Measurements from ENCODE around the gene COL9A2. TPM values are rescaled to one million over a fixed set of nuclear protein-coding genes. Genes with fewer than 3 reads are reported as not detected.
A peak's percentile ranks its signal among the peaks of the same experiment; 100 is the strongest.

COL9A2 gene
- total and polyA plus RNA-seq, 9 donors = 1.0 to 4.8 (median 1.8) TPM

DNA sequence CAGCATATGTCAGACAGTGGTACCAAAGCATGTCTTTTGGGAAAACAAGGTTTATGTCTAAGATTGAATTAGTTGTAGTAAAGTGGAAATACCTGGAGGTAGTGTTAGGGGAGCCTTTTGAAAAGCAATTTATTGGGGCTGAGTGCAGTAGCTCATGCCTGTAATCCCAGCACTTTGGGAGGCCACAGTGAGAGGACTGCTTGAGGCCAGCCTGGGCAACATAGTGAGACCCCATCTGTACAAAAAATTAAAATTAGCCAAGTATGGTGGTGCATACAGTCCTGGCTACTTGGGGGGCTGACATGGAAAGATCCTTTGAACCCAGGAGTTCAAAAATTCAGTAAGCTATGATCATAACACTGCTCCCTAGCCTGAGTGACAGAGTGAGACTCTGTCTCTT is 51.8 kb downstream of the COL9A2 start:
- Histone ChIP-seq H3K27me3 (ENCODE audit: control insufficient read depth, insufficient read depth, low read length) (no peaks in the 10 kb centered on the region), H3K36me3 (ENCODE audit: control insufficient read depth, insufficient read depth, low read length) (peaks cover 26% of the 10 kb centered on the region), H3K9me3 (replicated peaks; ENCODE audit: control insufficient read depth, low read depth, low read length) (no peaks in the 10 kb centered on the region), H3K27ac (ENCODE audit: low read length) (no peak overlapping the region), H3K4me3 (ENCODE audit: low read length) (no peak overlapping the region), H3K4me1 (ENCODE audit: control insufficient read depth, insufficient read depth, low read length) (no peaks in the 10 kb centered on the region)
- no peak for DNase-seq

DNA sequence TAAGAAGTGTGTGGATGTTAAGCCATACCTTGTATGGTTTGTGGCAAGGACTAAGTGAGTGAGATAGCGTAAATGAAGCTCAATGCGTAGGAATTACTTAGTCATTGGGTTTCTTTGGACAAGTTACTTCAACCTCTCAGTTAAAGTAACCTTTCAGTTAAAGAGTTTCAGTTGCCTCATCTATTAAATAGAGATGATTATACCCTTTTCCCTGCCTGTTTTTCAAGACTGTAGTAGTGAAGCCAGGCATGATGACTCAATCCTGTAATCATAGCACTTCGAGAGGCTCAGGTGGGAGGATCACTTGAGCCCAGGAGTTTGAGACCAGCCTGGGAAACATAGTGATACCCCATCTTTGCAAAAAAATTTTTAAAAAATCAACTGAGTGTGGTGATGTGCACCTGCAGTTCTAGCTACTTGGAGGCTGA is 52.7 kb downstream of the COL9A2 start:
- H3K4me1 ChIP-seq (ENCODE audit: control insufficient read depth, insufficient read depth, low read length) = no peaks in the 10 kb centered on the region
- no peaks in the 10 kb centered on the region for H3K27me3 ChIP-seq (ENCODE audit: control insufficient read depth, insufficient read depth, low read length)
- H3K36me3 ChIP-seq (ENCODE audit: control insufficient read depth, insufficient read depth, low read length) = peaks cover 29% of the 10 kb centered on the region
- DNase-seq = no peak
- H3K4me3 ChIP-seq (ENCODE audit: low read length) = no peak overlapping the region
- no peak overlapping the region for H3K27ac ChIP-seq (ENCODE audit: low read length)
- 83% methylated on average over 1 of the region's 3 CpGs for WGBS (ENCODE audit: insufficient coverage)
- H3K9me3 ChIP-seq (replicated peaks; ENCODE audit: control insufficient read depth, low read depth, low read length) = no peaks in the 10 kb centered on the region

GRCh38 chr1:40258445-40258769 is 58.7 kb downstream of the COL9A2 start:
- 2% methylated on average over 9 of the region's 10 CpGs for WGBS (ENCODE audit: insufficient coverage)
- Histone ChIP-seq H3K9me3 (replicated peaks; ENCODE audit: control insufficient read depth, low read depth, low read length) (no peaks in the 10 kb centered on the region), H3K27ac (ENCODE audit: low read length) (peak overlapping the region; percentile 100), H3K36me3 (ENCODE audit: control insufficient read depth, insufficient read depth, low read length) (peaks cover 19% of the 10 kb centered on the region), H3K4me3 (ENCODE audit: low read length) (peak overlapping the region; percentile 75), H3K4me1 (ENCODE audit: control insufficient read depth, insufficient read depth, low read length) (peaks cover 7% of the 10 kb centered on the region), H3K27me3 (ENCODE audit: control insufficient read depth, insufficient read depth, low read length) (no peaks in the 10 kb centered on the region)
- no peak for DNase-seq

DNA sequence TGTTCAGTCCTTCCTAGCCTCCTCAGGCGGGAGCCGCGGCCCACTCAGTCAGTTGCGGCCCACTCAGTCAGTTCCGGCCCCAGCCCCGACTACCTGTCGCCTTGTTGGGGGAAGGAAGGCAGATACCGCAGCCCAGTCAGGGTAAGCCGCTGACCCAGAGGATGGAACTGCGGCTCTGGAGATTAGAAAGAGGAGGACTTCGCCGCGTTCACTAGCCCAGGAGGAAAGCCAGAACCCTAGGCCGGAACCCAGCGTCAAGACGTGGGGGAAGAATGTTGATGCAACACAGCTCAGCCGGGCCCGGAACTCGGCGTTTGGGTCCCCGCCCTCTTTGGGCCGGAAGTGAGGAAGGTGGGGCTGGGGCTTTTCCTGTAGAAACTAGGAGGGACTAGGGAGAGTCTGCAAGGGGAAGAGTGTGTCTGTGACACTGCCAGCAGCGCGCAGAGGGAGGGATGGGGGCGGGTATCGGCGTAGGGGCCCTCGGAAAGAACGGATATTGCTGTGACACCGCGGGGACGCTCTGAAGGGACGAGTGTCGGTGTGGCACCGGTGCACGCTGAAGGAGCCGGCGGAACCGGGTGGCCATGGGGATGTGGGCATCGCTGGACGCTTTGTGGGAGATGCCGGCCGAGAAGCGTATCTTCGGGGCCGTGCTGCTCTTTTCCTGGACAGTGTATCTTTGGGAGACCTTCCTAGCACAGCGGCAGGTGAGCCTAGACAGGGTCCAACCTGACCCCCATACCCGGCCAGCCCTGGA is 59.2 kb downstream of the COL9A2 start, which contains the start of gene ZMPSTE24:
TSS of gene ZMPSTE24 (plus strand) at position 549 of the 757 bp plus-strand sequence. CDS start at position 585, 36 bp downstream.
- under 1% methylated on average over 48 of the region's 48 CpGs for WGBS (ENCODE audit: insufficient coverage)
- Histone ChIP-seq H3K27me3 (ENCODE audit: control insufficient read depth, insufficient read depth, low read length) (no peaks in the 10 kb centered on the region), H3K36me3 (ENCODE audit: control insufficient read depth, insufficient read depth, low read length) (peaks cover 19% of the 10 kb centered on the region), H3K4me1 (ENCODE audit: control insufficient read depth, insufficient read depth, low read length) (peaks cover 7% of the 10 kb centered on the region), H3K4me3 (ENCODE audit: low read length) (peak within 1 kb of the TSS; percentile 75), H3K9me3 (replicated peaks; ENCODE audit: control insufficient read depth, low read depth, low read length) (no peaks in the 10 kb centered on the region), H3K27ac (ENCODE audit: low read length) (peak within 1 kb of the TSS; percentile 100)
- DNase-seq = peak; percentile 99

- peaks cover 7% of the 10 kb centered on the region for H3K4me1 ChIP-seq (ENCODE audit: control insufficient read depth, insufficient read depth, low read length)
- no peaks in the 10 kb centered on the region for H3K27me3 ChIP-seq (ENCODE audit: control insufficient read depth, insufficient read depth, low read length)
- peaks cover 19% of the 10 kb centered on the region for H3K36me3 ChIP-seq (ENCODE audit: control insufficient read depth, insufficient read depth, low read length)
- no peaks in the 10 kb centered on the region for H3K9me3 ChIP-seq (replicated peaks; ENCODE audit: control insufficient read depth, low read depth, low read length)
- 0% methylated on average over 9 of the region's 16 CpGs for WGBS (ENCODE audit: insufficient coverage)
- peak overlapping the region; percentile 100 for H3K27ac ChIP-seq (ENCODE audit: low read length)
- no peak for DNase-seq
- H3K4me3 ChIP-seq (ENCODE audit: low read length) = peak overlapping the region; percentile 75
Measured at GRCh38 chr1:40257313-40257687, 59.8 kb downstream of the COL9A2 start.

- no peak for DNase-seq
- Histone ChIP-seq H3K27me3 (ENCODE audit: control insufficient read depth, insufficient read depth, low read length) (no peaks in the 10 kb centered on the region), H3K36me3 (ENCODE audit: control insufficient read depth, insufficient read depth, low read length) (peaks cover 17% of the 10 kb centered on the region), H3K4me1 (ENCODE audit: control insufficient read depth, insufficient read depth, low read length) (peaks cover 7% of the 10 kb centered on the region), H3K27ac (ENCODE audit: low read length) (peak overlapping the region; percentile 100), H3K9me3 (replicated peaks; ENCODE audit: control insufficient read depth, low read depth, low read length) (no peaks in the 10 kb centered on the region), H3K4me3 (ENCODE audit: low read length) (peak overlapping the region; percentile 75)
- WGBS (ENCODE audit: insufficient coverage) = no CpG with 5 or more reads among the region's 6 CpGs
Measured at GRCh38 chr1:40256401-40257084, 60.5 kb downstream of the COL9A2 start.

GRCh38 chr1:40255231-40255630 is 61.9 kb downstream of the COL9A2 start:
- Histone ChIP-seq H3K4me1 (ENCODE audit: control insufficient read depth, insufficient read depth, low read length) (peaks cover 7% of the 10 kb centered on the region), H3K36me3 (ENCODE audit: control insufficient read depth, insufficient read depth, low read length) (peaks cover 9% of the 10 kb centered on the region), H3K9me3 (replicated peaks; ENCODE audit: control insufficient read depth, low read depth, low read length) (no peaks in the 10 kb centered on the region), H3K27ac (ENCODE audit: low read length) (no peak overlapping the region), H3K27me3 (ENCODE audit: control insufficient read depth, insufficient read depth, low read length) (no peaks in the 10 kb centered on the region), H3K4me3 (ENCODE audit: low read length) (no peak overlapping the region)
- no peak for DNase-seq

GRCh38 chr1:40252601-40253000 is 64.5 kb downstream of the COL9A2 start:
- Histone ChIP-seq H3K4me3 (ENCODE audit: low read length) (no peak overlapping the region), H3K4me1 (ENCODE audit: control insufficient read depth, insufficient read depth, low read length) (peaks cover 2% of the 10 kb centered on the region), H3K36me3 (ENCODE audit: control insufficient read depth, insufficient read depth, low read length) (no peaks in the 10 kb centered on the region), H3K27me3 (ENCODE audit: control insufficient read depth, insufficient read depth, low read length) (no peaks in the 10 kb centered on the region), H3K27ac (ENCODE audit: low read length) (no peak overlapping the region), H3K9me3 (replicated peaks; ENCODE audit: control insufficient read depth, low read depth, low read length) (no peaks in the 10 kb centered on the region)
- WGBS (ENCODE audit: insufficient coverage) = 100% methylated on average over 1 of the region's 2 CpGs
- no peak for DNase-seq

DNA sequence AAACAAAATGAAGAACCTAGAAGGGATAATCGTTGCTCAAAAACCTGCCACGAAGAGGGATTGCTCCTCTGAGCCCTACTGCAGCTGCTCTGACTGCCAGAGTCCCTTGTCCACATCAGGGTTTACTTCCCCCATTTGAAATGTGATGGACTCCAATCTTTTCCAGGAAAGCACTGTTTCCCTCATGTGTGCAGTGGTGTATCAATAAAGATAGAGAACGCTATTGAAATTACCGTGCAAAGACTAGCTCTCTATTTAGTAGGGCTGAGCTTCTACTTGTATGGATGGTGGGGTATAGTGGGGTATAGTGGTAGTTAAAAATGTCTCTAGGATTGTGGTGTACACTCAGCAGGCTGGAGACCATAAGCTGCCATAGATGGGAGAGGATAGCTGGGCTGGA is 65.6 kb downstream of the COL9A2 start:
- Histone ChIP-seq H3K27me3 (ENCODE audit: control insufficient read depth, insufficient read depth, low read length) (no peaks in the 10 kb centered on the region), H3K36me3 (ENCODE audit: control insufficient read depth, insufficient read depth, low read length) (no peaks in the 10 kb centered on the region), H3K9me3 (replicated peaks; ENCODE audit: control insufficient read depth, low read depth, low read length) (no peaks in the 10 kb centered on the region), H3K27ac (ENCODE audit: low read length) (no peak overlapping the region), H3K4me3 (ENCODE audit: low read length) (no peak overlapping the region), H3K4me1 (ENCODE audit: control insufficient read depth, insufficient read depth, low read length) (peaks cover 2% of the 10 kb centered on the region)
- DNase-seq = no peak
- WGBS (ENCODE audit: insufficient coverage) = 68% methylated on average over 2 of the region's 4 CpGs
